Measurements from ENCODE around the gene GRHL3.

The GRHL3 gene

GRCh38 chr1:24281591-24281990 lies 37.6 kb upstream of the GRHL3 start:
- H3K14ac ChIP-seq (ENCODE audit: low read length): no peak overlapping the region
- no peaks in the 10 kb centered on the region for H3K9me3 ChIP-seq (ENCODE audit: insufficient read depth, low read depth, low read length)
- H3K4me1 ChIP-seq (ENCODE audit: control insufficient read depth in 1 of 2, insufficient read depth in 2 of 2, low read length in 2 of 2): no peaks in the 10 kb centered on the region
- H2BK12ac ChIP-seq (ENCODE audit: low read length): no peak overlapping the region
- no peak overlapping the region for H2AK5ac ChIP-seq (ENCODE audit: low read length)
- H4K12ac ChIP-seq (ENCODE audit: low read depth, low read length): no peak overlapping the region
- no peaks in the 10 kb centered on the region for H3K27me3 ChIP-seq (ENCODE audit: insufficient read depth, low read length)
- H3K36me3 ChIP-seq (ENCODE audit: control insufficient read depth in 1 of 2, insufficient read depth in 2 of 2, low read length in 2 of 2): no peaks in the 10 kb centered on the region
- WGBS (ENCODE audit: extremely low coverage, insufficient coverage, insufficient read length): no CpG with 5 or more reads among the region's 2 CpGs
- H4K8ac ChIP-seq (ENCODE audit: low read depth, low read length): no peak overlapping the region
- H3K4me3 ChIP-seq (ENCODE audit: low read depth, low read length): no peak overlapping the region
- H3K79me2 ChIP-seq (ENCODE audit: control insufficient read depth, insufficient read depth, low read length, poor library complexity): no peaks in the 10 kb centered on the region
- H2AFZ ChIP-seq (ENCODE audit: insufficient read depth, low read length, poor library complexity): no peak overlapping the region
- no peak overlapping the region for H2BK120ac ChIP-seq (ENCODE audit: insufficient read depth, low read length, poor library complexity)
- no peak overlapping the region for H3K4ac ChIP-seq (ENCODE audit: low read depth, low read length)
- no peak overlapping the region for H3K27ac ChIP-seq (ENCODE audit: low read depth, low read length)
- no peak overlapping the region for H3K9ac ChIP-seq (ENCODE audit: low read length)
- no peak overlapping the region for H3K18ac ChIP-seq (ENCODE audit: low read length)
- no peak overlapping the region for H3K23ac ChIP-seq (ENCODE audit: low read length)
- DNase-seq: no peak
- no peak overlapping the region for H4K91ac ChIP-seq (ENCODE audit: low read depth, low read length)
- H2BK5ac ChIP-seq (ENCODE audit: low read depth, low read length, poor library complexity): no peak overlapping the region
- no peak overlapping the region for H3K4me2 ChIP-seq (ENCODE audit: low read length)
- no peaks in the 10 kb centered on the region for H3K79me1 ChIP-seq (ENCODE audit: low read length)

- Histone ChIP-seq H4K91ac (ENCODE audit: low read depth, low read length) (no peak overlapping the region), H3K4ac (ENCODE audit: low read depth, low read length) (no peak overlapping the region), H2BK12ac (ENCODE audit: low read length) (no peak overlapping the region), H3K4me3 (ENCODE audit: low read depth, low read length) (no peak overlapping the region), H3K9me3 (ENCODE audit: insufficient read depth, low read depth, low read length) (no peaks in the 10 kb centered on the region), H3K27ac (ENCODE audit: low read depth, low read length) (no peak overlapping the region), H2BK5ac (ENCODE audit: low read depth, low read length, poor library complexity) (no peak overlapping the region), H3K9ac (ENCODE audit: low read length) (no peak overlapping the region), H3K14ac (ENCODE audit: low read length) (no peak overlapping the region), H3K18ac (ENCODE audit: low read length) (no peak overlapping the region), H3K23ac (ENCODE audit: low read length) (no peak overlapping the region), H2BK120ac (ENCODE audit: insufficient read depth, low read length, poor library complexity) (no peak overlapping the region), H4K8ac (ENCODE audit: low read depth, low read length) (no peak overlapping the region), H3K4me2 (ENCODE audit: low read length) (no peak overlapping the region), H3K79me1 (ENCODE audit: low read length) (no peaks in the 10 kb centered on the region), H3K4me1 (ENCODE audit: control insufficient read depth in 1 of 2, insufficient read depth in 2 of 2, low read length in 2 of 2) (no peaks in the 10 kb centered on the region), H3K36me3 (ENCODE audit: control insufficient read depth in 1 of 2, insufficient read depth in 2 of 2, low read length in 2 of 2) (no peaks in the 10 kb centered on the region), H3K27me3 (ENCODE audit: insufficient read depth, low read length) (no peaks in the 10 kb centered on the region), H2AFZ (ENCODE audit: insufficient read depth, low read length, poor library complexity) (no peak overlapping the region), H2AK5ac (ENCODE audit: low read length) (no peak overlapping the region), H3K79me2 (ENCODE audit: control insufficient read depth, insufficient read depth, low read length, poor library complexity) (no peaks in the 10 kb centered on the region), H4K12ac (ENCODE audit: low read depth, low read length) (no peak overlapping the region)
- WGBS (ENCODE audit: extremely low coverage, insufficient coverage, insufficient read length): no CpG with 5 or more reads among the region's 1 CpG
- no peak for DNase-seq
These were observed 36.7 kb upstream of the GRHL3 start for GRCh38 chr1:24282491-24282890.

GRCh38 chr1:24283326-24284155 lies 35.6 kb upstream of the GRHL3 start:
- no peaks in the 10 kb centered on the region for H3K79me1 ChIP-seq (ENCODE audit: low read length)
- no peak overlapping the region for H3K14ac ChIP-seq (ENCODE audit: low read length)
- no peaks in the 10 kb centered on the region for H3K9me3 ChIP-seq (ENCODE audit: insufficient read depth, low read depth, low read length)
- H2BK120ac ChIP-seq (ENCODE audit: insufficient read depth, low read length, poor library complexity): no peak overlapping the region
- peak; percentile 29 to 58 for DNase-seq
- no peak overlapping the region for H3K18ac ChIP-seq (ENCODE audit: low read length)
- H3K27me3 ChIP-seq (ENCODE audit: insufficient read depth, low read length): no peaks in the 10 kb centered on the region
- no peak overlapping the region for H4K8ac ChIP-seq (ENCODE audit: low read depth, low read length)
- no peaks in the 10 kb centered on the region for H3K4me1 ChIP-seq (ENCODE audit: control insufficient read depth in 1 of 2, insufficient read depth in 2 of 2, low read length in 2 of 2)
- H2BK5ac ChIP-seq (ENCODE audit: low read depth, low read length, poor library complexity): no peak overlapping the region
- no peaks in the 10 kb centered on the region for H3K36me3 ChIP-seq (ENCODE audit: control insufficient read depth in 1 of 2, insufficient read depth in 2 of 2, low read length in 2 of 2)
- H2AFZ ChIP-seq (ENCODE audit: insufficient read depth, low read length, poor library complexity): no peak overlapping the region
- H2BK12ac ChIP-seq (ENCODE audit: low read length): no peak overlapping the region
- H3K4me2 ChIP-seq (ENCODE audit: low read length): no peak overlapping the region
- H3K4ac ChIP-seq (ENCODE audit: low read depth, low read length): no peak overlapping the region
- H3K4me3 ChIP-seq (ENCODE audit: low read depth, low read length): no peak overlapping the region
- WGBS (ENCODE audit: extremely low coverage, insufficient coverage, insufficient read length): no CpG with 5 or more reads among the region's 10 CpGs
- no peaks in the 10 kb centered on the region for H3K79me2 ChIP-seq (ENCODE audit: control insufficient read depth, insufficient read depth, low read length, poor library complexity)
- H3K27ac ChIP-seq (ENCODE audit: low read depth, low read length): no peak overlapping the region
- H3K23ac ChIP-seq (ENCODE audit: low read length): no peak overlapping the region
- H2AK5ac ChIP-seq (ENCODE audit: low read length): no peak overlapping the region
- no peak overlapping the region for H4K91ac ChIP-seq (ENCODE audit: low read depth, low read length)
- no peak overlapping the region for H4K12ac ChIP-seq (ENCODE audit: low read depth, low read length)
- H3K9ac ChIP-seq (ENCODE audit: low read length): no peak overlapping the region

- no peak overlapping the region for H2AFZ ChIP-seq (ENCODE audit: insufficient read depth, low read length, poor library complexity)
- H3K4me3 ChIP-seq (ENCODE audit: low read depth, low read length): no peak overlapping the region
- no peak overlapping the region for H3K14ac ChIP-seq (ENCODE audit: low read length)
- no peaks in the 10 kb centered on the region for H3K9me3 ChIP-seq (ENCODE audit: insufficient read depth, low read depth, low read length)
- H3K79me1 ChIP-seq (ENCODE audit: low read length): no peaks in the 10 kb centered on the region
- no peak for DNase-seq
- no peak overlapping the region for H2BK12ac ChIP-seq (ENCODE audit: low read length)
- H2BK5ac ChIP-seq (ENCODE audit: low read depth, low read length, poor library complexity): no peak overlapping the region
- no peak overlapping the region for H4K12ac ChIP-seq (ENCODE audit: low read depth, low read length)
- no peaks in the 10 kb centered on the region for H3K4me1 ChIP-seq (ENCODE audit: control insufficient read depth in 1 of 2, insufficient read depth in 2 of 2, low read length in 2 of 2)
- no peaks in the 10 kb centered on the region for H3K79me2 ChIP-seq (ENCODE audit: control insufficient read depth, insufficient read depth, low read length, poor library complexity)
- WGBS (ENCODE audit: extremely low coverage, insufficient coverage, insufficient read length): no CpG with 5 or more reads among the region's 8 CpGs
- H3K27ac ChIP-seq (ENCODE audit: low read depth, low read length): no peak overlapping the region
- H3K27me3 ChIP-seq (ENCODE audit: insufficient read depth, low read length): no peaks in the 10 kb centered on the region
- H3K9ac ChIP-seq (ENCODE audit: low read length): no peak overlapping the region
- H2AK5ac ChIP-seq (ENCODE audit: low read length): no peak overlapping the region
- H3K4me2 ChIP-seq (ENCODE audit: low read length): no peak overlapping the region
- H4K91ac ChIP-seq (ENCODE audit: low read depth, low read length): no peak overlapping the region
- H4K8ac ChIP-seq (ENCODE audit: low read depth, low read length): no peak overlapping the region
- H3K36me3 ChIP-seq (ENCODE audit: control insufficient read depth in 1 of 2, insufficient read depth in 2 of 2, low read length in 2 of 2): no peaks in the 10 kb centered on the region
- H2BK120ac ChIP-seq (ENCODE audit: insufficient read depth, low read length, poor library complexity): no peak overlapping the region
- H3K23ac ChIP-seq (ENCODE audit: low read length): no peak overlapping the region
- H3K18ac ChIP-seq (ENCODE audit: low read length): no peak overlapping the region
- no peak overlapping the region for H3K4ac ChIP-seq (ENCODE audit: low read depth, low read length)
These were observed 35.0 kb upstream of the GRHL3 start for GRCh38 chr1:24284156-24284471.
